HEK293 (cell line): ENCODE results near the gene FXR1.

Source experiments
- EGR2 ChIP-seq: fragments of 450-650 bp; formaldehyde crosslinking; IDR thresholded peaks from 2 replicates; pipeline ENCODE4 v1.5.1; 2016; ENCODE audit warnings: low read depth, missing biosample characterization, missing genetic modification characterization
- OVOL3 ChIP-seq: fragments of 450-650 bp; formaldehyde crosslinking; IDR thresholded peaks from 2 replicates; pipeline ENCODE4 v1.5.1; 2016; ENCODE audit warnings: missing biosample characterization, missing genetic modification characterization
- SP3 ChIP-seq: fragments of 450-650 bp; formaldehyde crosslinking; IDR thresholded peaks from 2 replicates; pipeline ENCODE4 v1.5.1; 2016; ENCODE audit warnings: missing biosample characterization, missing genetic modification characterization
- SP7 ChIP-seq: fragments of 450-650 bp; formaldehyde crosslinking; IDR thresholded peaks from 2 replicates; pipeline ENCODE4 v1.5.1; 2016; ENCODE audit warnings: missing biosample characterization, missing genetic modification characterization
- ZBTB20 ChIP-seq: fragments of 450-650 bp; formaldehyde crosslinking; IDR thresholded peaks from 2 replicates; pipeline ENCODE4 v1.5.1; 2016; ENCODE audit warnings: missing biosample characterization, missing genetic modification characterization
- ZBTB7A ChIP-seq: fragments of 450-650 bp; formaldehyde crosslinking; IDR thresholded peaks from 2 replicates; pipeline ENCODE4 v1.5.1; 2016; ENCODE audit warnings: low read depth, missing biosample characterization, missing genetic modification characterization
- ZBTB8A ChIP-seq: fragments of 450-650 bp; formaldehyde crosslinking; IDR thresholded peaks from 2 replicates; pipeline ENCODE4 v1.5.1; 2016; ENCODE audit warnings: missing biosample characterization, missing genetic modification characterization
- ZNF112 ChIP-seq: fragments of 450-650 bp; formaldehyde crosslinking; IDR thresholded peaks from 2 replicates; pipeline ENCODE4 v1.5.0; 2017; ENCODE audit warnings: missing biosample characterization, missing genetic modification characterization
- ZNF114 ChIP-seq: fragments of 450-650 bp; formaldehyde crosslinking; IDR thresholded peaks from 2 replicates; pipeline ENCODE4 v1.5.0; 2017; ENCODE audit warnings: missing biosample characterization, missing genetic modification characterization
- ZNF121 ChIP-seq: fragments of 450-650 bp; formaldehyde crosslinking; IDR thresholded peaks from 2 replicates; pipeline ENCODE4 v1.5.1; 2016; ENCODE audit warnings: missing biosample characterization, missing genetic modification characterization
- ZNF140 ChIP-seq: fragments of 450-650 bp; formaldehyde crosslinking; IDR thresholded peaks from 2 replicates; pipeline ENCODE4 v1.5.1; 2016; ENCODE audit warnings: missing biosample characterization, missing genetic modification characterization
- ZNF146 ChIP-seq: fragments of 450-650 bp; formaldehyde crosslinking; IDR thresholded peaks from 2 replicates; pipeline ENCODE4 v1.5.1; 2016; ENCODE audit warnings: missing biosample characterization, missing genetic modification characterization
- ZNF157 ChIP-seq: fragments of 450-650 bp; formaldehyde crosslinking; IDR thresholded peaks from 2 replicates; pipeline ENCODE4 v1.5.1; 2016; ENCODE audit warnings: missing biosample characterization, missing genetic modification characterization
- ZNF335 ChIP-seq: fragments of 450-650 bp; formaldehyde crosslinking; conservative IDR thresholded peaks from 2 replicates; pipeline ENCODE4 v1.5.1; 2016; ENCODE audit warnings: missing biosample characterization, missing genetic modification characterization
- ZNF404 ChIP-seq: fragments of 450-650 bp; formaldehyde crosslinking; IDR thresholded peaks from 2 replicates; pipeline ENCODE4 v1.5.1; 2017; ENCODE audit warnings: missing biosample characterization, missing genetic modification characterization
- ZNF610 ChIP-seq: fragments of 450-650 bp; formaldehyde crosslinking; IDR thresholded peaks from 2 replicates; pipeline ENCODE4 v1.5.1; 2016; ENCODE audit warnings: missing biosample characterization, missing genetic modification characterization, borderline replicate concordance
- ZNF677 ChIP-seq: fragments of 450-650 bp; IDR thresholded peaks from 2 replicates; pipeline ENCODE4 v1.5.0; 2018; ENCODE audit warnings: missing biosample characterization, mild to moderate bottlenecking, missing genetic modification characterization, moderate library complexity
- ZNF777 ChIP-seq: fragments of 450-650 bp; formaldehyde crosslinking; IDR thresholded peaks from 2 replicates; pipeline ENCODE4 v1.5.1; 2017; ENCODE audit warnings: missing biosample characterization, missing genetic modification characterization, borderline replicate concordance
- TF ChIP-seq, protein P1 (sequence below): fragments of 450-650 bp; formaldehyde crosslinking; IDR thresholded peaks from 2 replicates; pipeline ENCODE4 v1.5.1; 2016; ENCODE audit warnings: missing biosample characterization, missing genetic modification characterization
- TF ChIP-seq, protein P2 (sequence below): fragments of 450-650 bp; formaldehyde crosslinking; IDR thresholded peaks from 2 replicates; pipeline ENCODE4 v1.5.1; 2016; ENCODE audit warnings: missing biosample characterization, missing genetic modification characterization
- TF ChIP-seq, protein P3 (sequence below): fragments of 450-650 bp; formaldehyde crosslinking; IDR thresholded peaks from 2 replicates; pipeline ENCODE4 v1.5.1; 2017; ENCODE audit warnings: missing biosample characterization, missing genetic modification characterization
- TF ChIP-seq, protein P4 (sequence below): fragments of 450-650 bp; formaldehyde crosslinking; IDR thresholded peaks from 2 replicates; pipeline ENCODE4 v1.5.1; 2017; ENCODE audit warnings: missing biosample characterization, missing genetic modification characterization
- TF ChIP-seq, protein P5 (sequence below): fragments of 450-650 bp; formaldehyde crosslinking; IDR thresholded peaks from 2 replicates; pipeline ENCODE4 v1.5.1; 2017; ENCODE audit warnings: missing biosample characterization, missing genetic modification characterization
- TF ChIP-seq, protein P6 (sequence below): fragments of 450-650 bp; formaldehyde crosslinking; IDR thresholded peaks from 2 replicates; pipeline ENCODE4 v1.5.1; 2016; ENCODE audit warnings: missing biosample characterization, missing genetic modification characterization
- TF ChIP-seq, protein P7 (sequence below): fragments of 450-650 bp; IDR thresholded peaks from 2 replicates; pipeline ENCODE4 v1.5.1; 2018; ENCODE audit warnings: missing biosample characterization, mild to moderate bottlenecking, missing genetic modification characterization
- TF ChIP-seq, protein P8 (sequence below): fragments of 450-650 bp; formaldehyde crosslinking; IDR thresholded peaks from 2 replicates; pipeline ENCODE4 v1.5.1; 2016; ENCODE audit warnings: missing biosample characterization, missing genetic modification characterization

FXR1 gene

DNA sequence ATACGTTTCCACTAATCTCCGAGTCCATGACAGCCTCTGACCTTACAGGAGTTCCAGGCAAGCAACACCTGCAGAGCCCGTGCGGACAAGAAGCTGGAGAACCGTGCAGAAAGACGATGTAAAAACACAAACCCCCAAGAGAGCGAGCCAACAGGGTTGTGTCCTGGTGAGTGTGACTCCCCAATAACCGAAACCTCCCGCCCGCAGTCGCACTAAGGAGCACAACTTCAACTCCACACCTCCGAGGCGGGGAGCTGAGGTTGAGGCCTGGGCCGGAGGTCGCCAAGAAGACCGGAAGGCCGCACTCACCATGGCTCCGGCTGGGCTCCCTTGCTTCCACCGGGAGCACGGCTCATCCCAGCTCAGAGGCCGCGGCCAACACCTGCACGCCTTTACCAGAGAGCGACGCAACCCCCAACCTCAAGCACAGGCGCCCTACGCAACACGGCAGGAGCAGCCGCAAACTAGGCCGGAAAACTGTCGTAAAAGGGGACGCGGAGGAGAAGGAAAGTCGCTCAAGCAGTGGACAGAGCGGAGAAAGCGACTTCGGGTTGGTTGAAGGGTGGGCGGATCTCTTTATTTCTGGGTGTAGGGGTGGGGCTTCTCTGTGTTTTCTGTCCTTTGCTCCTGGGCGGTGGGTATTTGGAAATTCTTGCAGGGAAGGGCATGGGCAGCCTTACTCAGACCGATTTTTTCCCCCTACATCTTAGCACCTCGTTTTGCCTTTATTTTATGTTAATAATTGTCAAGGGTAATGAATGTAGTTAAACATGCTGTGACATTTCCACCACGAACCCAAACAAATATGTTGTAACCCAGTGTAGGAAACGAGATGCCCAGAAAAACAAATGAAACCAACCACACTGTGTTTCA lies 77.1 kb downstream of the FXR1 start, which contains the start of gene DNAJC19 (continued):
- TF ChIP-seq, protein P1, sequence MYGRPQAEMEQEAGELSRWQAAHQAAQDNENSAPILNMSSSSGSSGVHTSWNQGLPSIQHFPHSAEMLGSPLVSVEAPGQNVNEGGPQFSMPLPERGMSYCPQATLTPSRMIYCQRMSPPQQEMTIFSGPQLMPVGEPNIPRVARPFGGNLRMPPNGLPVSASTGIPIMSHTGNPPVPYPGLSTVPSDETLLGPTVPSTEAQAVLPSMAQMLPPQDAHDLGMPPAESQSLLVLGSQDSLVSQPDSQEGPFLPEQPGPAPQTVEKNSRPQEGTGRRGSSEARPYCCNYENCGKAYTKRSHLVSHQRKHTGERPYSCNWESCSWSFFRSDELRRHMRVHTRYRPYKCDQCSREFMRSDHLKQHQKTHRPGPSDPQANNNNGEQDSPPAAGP (tag by site-specific recombination): no peak; the same call in 1 of the 2 replicates
- TF ChIP-seq ZNF112 (tag by site-specific recombination) (no peak), ZNF146 (tag by site-specific recombination) (no peak), EGR2 (tag by site-specific recombination) (peak; percentile 32; the same call in 1 of the 2 replicates), ZNF140 (tag by site-specific recombination) (no peak), SP7 (tag by site-specific recombination) (peak; percentile 63), SP3 (tag by site-specific recombination) (peak; percentile 78), ZNF121 (tag by site-specific recombination) (no peak), ZBTB7A (no peak), OVOL3 (tag by site-specific recombination) (no peak), ZBTB20 (tag by site-specific recombination) (peak; percentile 55; the same call in 1 of the 2 replicates), ZNF335 (peak; percentile 58), ZNF610 (peak; percentile 73; the same call in 1 of the 2 replicates), ZNF777 (no peak), ZNF157 (tag by site-specific recombination) (no peak), ZNF677 (no peak), ZNF114 (tag by site-specific recombination) (no peak), ZNF404 (tag by site-specific recombination) (no peak), ZBTB8A (tag by site-specific recombination) (peak; percentile 45; the same call in 1 of the 2 replicates)
- TF ChIP-seq, protein P2, sequence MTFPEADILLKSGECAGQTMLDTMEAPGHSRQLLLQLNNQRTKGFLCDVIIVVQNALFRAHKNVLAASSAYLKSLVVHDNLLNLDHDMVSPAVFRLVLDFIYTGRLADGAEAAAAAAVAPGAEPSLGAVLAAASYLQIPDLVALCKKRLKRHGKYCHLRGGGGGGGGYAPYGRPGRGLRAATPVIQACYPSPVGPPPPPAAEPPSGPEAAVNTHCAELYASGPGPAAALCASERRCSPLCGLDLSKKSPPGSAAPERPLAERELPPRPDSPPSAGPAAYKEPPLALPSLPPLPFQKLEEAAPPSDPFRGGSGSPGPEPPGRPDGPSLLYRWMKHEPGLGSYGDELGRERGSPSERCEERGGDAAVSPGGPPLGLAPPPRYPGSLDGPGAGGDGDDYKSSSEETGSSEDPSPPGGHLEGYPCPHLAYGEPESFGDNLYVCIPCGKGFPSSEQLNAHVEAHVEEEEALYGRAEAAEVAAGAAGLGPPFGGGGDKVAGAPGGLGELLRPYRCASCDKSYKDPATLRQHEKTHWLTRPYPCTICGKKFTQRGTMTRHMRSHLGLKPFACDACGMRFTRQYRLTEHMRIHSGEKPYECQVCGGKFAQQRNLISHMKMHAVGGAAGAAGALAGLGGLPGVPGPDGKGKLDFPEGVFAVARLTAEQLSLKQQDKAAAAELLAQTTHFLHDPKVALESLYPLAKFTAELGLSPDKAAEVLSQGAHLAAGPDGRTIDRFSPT (tag by site-specific recombination): no peak
- TF ChIP-seq, protein P3, sequence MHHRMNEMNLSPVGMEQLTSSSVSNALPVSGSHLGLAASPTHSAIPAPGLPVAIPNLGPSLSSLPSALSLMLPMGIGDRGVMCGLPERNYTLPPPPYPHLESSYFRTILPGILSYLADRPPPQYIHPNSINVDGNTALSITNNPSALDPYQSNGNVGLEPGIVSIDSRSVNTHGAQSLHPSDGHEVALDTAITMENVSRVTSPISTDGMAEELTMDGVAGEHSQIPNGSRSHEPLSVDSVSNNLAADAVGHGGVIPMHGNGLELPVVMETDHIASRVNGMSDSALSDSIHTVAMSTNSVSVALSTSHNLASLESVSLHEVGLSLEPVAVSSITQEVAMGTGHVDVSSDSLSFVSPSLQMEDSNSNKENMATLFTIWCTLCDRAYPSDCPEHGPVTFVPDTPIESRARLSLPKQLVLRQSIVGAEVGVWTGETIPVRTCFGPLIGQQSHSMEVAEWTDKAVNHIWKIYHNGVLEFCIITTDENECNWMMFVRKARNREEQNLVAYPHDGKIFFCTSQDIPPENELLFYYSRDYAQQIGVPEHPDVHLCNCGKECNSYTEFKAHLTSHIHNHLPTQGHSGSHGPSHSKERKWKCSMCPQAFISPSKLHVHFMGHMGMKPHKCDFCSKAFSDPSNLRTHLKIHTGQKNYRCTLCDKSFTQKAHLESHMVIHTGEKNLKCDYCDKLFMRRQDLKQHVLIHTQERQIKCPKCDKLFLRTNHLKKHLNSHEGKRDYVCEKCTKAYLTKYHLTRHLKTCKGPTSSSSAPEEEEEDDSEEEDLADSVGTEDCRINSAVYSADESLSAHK: no peak
- TF ChIP-seq, protein P4, sequence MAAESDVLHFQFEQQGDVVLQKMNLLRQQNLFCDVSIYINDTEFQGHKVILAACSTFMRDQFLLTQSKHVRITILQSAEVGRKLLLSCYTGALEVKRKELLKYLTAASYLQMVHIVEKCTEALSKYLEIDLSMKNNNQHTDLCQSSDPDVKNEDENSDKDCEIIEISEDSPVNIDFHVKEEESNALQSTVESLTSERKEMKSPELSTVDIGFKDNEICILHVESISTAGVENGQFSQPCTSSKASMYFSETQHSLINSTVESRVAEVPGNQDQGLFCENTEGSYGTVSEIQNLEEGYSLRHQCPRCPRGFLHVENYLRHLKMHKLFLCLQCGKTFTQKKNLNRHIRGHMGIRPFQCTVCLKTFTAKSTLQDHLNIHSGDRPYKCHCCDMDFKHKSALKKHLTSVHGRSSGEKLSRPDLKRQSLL (tag by site-specific recombination): no peak
- TF ChIP-seq, protein P5, sequence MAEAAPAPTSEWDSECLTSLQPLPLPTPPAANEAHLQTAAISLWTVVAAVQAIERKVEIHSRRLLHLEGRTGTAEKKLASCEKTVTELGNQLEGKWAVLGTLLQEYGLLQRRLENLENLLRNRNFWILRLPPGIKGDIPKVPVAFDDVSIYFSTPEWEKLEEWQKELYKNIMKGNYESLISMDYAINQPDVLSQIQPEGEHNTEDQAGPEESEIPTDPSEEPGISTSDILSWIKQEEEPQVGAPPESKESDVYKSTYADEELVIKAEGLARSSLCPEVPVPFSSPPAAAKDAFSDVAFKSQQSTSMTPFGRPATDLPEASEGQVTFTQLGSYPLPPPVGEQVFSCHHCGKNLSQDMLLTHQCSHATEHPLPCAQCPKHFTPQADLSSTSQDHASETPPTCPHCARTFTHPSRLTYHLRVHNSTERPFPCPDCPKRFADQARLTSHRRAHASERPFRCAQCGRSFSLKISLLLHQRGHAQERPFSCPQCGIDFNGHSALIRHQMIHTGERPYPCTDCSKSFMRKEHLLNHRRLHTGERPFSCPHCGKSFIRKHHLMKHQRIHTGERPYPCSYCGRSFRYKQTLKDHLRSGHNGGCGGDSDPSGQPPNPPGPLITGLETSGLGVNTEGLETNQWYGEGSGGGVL (tag by site-specific recombination): no peak
- TF ChIP-seq, protein P6, sequence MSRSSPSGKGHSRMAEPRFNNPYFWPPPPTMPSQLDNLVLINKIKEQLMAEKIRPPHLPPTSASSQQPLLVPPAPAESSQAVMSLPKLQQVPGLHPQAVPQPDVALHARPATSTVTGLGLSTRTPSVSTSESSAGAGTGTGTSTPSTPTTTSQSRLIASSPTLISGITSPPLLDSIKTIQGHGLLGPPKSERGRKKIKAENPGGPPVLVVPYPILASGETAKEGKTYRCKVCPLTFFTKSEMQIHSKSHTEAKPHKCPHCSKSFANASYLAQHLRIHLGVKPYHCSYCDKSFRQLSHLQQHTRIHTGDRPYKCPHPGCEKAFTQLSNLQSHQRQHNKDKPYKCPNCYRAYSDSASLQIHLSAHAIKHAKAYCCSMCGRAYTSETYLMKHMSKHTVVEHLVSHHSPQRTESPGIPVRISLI: no peak
- TF ChIP-seq, protein P7, sequence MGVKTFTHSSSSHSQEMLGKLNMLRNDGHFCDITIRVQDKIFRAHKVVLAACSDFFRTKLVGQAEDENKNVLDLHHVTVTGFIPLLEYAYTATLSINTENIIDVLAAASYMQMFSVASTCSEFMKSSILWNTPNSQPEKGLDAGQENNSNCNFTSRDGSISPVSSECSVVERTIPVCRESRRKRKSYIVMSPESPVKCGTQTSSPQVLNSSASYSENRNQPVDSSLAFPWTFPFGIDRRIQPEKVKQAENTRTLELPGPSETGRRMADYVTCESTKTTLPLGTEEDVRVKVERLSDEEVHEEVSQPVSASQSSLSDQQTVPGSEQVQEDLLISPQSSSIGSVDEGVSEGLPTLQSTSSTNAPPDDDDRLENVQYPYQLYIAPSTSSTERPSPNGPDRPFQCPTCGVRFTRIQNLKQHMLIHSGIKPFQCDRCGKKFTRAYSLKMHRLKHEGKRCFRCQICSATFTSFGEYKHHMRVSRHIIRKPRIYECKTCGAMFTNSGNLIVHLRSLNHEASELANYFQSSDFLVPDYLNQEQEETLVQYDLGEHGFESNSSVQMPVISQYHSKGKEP (tag by site-specific recombination): no peak
- TF ChIP-seq, protein P8, sequence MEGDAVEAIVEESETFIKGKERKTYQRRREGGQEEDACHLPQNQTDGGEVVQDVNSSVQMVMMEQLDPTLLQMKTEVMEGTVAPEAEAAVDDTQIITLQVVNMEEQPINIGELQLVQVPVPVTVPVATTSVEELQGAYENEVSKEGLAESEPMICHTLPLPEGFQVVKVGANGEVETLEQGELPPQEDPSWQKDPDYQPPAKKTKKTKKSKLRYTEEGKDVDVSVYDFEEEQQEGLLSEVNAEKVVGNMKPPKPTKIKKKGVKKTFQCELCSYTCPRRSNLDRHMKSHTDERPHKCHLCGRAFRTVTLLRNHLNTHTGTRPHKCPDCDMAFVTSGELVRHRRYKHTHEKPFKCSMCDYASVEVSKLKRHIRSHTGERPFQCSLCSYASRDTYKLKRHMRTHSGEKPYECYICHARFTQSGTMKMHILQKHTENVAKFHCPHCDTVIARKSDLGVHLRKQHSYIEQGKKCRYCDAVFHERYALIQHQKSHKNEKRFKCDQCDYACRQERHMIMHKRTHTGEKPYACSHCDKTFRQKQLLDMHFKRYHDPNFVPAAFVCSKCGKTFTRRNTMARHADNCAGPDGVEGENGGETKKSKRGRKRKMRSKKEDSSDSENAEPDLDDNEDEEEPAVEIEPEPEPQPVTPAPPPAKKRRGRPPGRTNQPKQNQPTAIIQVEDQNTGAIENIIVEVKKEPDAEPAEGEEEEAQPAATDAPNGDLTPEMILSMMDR (tag by site-specific recombination): no peak
